Measurements from ENCODE around the gene RHCE.
"Not testable (repeated sequence)": the region's sequence is repeated elsewhere in the genome, so short reads cannot be mapped to it uniquely, and the experiment has no call there.

Gene RHCE

GRCh38 chr1:25420715-25421114, at the start of gene RHCE:
RHCE (minus strand) TSS chr1:25420825; CDS start chr1:25420786, 39 bp downstream.
- H3K4me3 ChIP-seq (ENCODE audit: low read depth, low read length); DNase-seq (ENCODE audit: low read depth): not testable (repeated sequence)

- H3K4me3 ChIP-seq (ENCODE audit: low read depth, low read length), result no peak overlapping the region
- no peak for DNase-seq (ENCODE audit: low read depth)
Measured at GRCh38 chr1:25469177-25469576, 48.6 kb upstream of the RHCE start.

- no peak overlapping the region for H3K4me3 ChIP-seq (ENCODE audit: low read depth, low read length)
- no peak for DNase-seq (ENCODE audit: low read depth)
Measured at GRCh38 chr1:25468033-25468432, 47.4 kb upstream of the RHCE start.

- H3K4me3 ChIP-seq (ENCODE audit: low read depth, low read length), result no peak overlapping the region
- no peak for DNase-seq (ENCODE audit: low read depth)
Measured at GRCh38 chr1:25467616-25468015, 47.0 kb upstream of the RHCE start.

- H3K4me3 ChIP-seq (ENCODE audit: low read depth, low read length), result no peak overlapping the region
- no peak for DNase-seq (ENCODE audit: low read depth)
Measured at GRCh38 chr1:25467193-25467592, 46.6 kb upstream of the RHCE start.

- no peak for DNase-seq (ENCODE audit: low read depth)
- no peak overlapping the region for H3K4me3 ChIP-seq (ENCODE audit: low read depth, low read length)
Measured at GRCh38 chr1:25462732-25463131, 42.1 kb upstream of the RHCE start.

- DNase-seq (ENCODE audit: low read depth), result no peak
- H3K4me3 ChIP-seq (ENCODE audit: low read depth, low read length), result no peak overlapping the region
Measured at GRCh38 chr1:25461849-25462248, 41.2 kb upstream of the RHCE start.

- not testable (repeated sequence) for DNase-seq (ENCODE audit: low read depth); H3K4me3 ChIP-seq (ENCODE audit: low read depth, low read length)
Measured at GRCh38 chr1:25460816-25461215, 40.2 kb upstream of the RHCE start.

GRCh38 chr1:25460020-25460419, 39.4 kb upstream of the RHCE start:
- DNase-seq (ENCODE audit: low read depth), result no peak
- H3K4me3 ChIP-seq (ENCODE audit: low read depth, low read length), result no peak overlapping the region

GRCh38 chr1:25458541-25459298, 38.1 kb upstream of the RHCE start:
- no peak for DNase-seq (ENCODE audit: low read depth)
- no peak overlapping the region for H3K4me3 ChIP-seq (ENCODE audit: low read depth, low read length)

GRCh38 chr1:25456502-25456901, 35.9 kb upstream of the RHCE start:
- H3K4me3 ChIP-seq (ENCODE audit: low read depth, low read length), result no peak overlapping the region
- DNase-seq (ENCODE audit: low read depth), result no peak

- DNase-seq (ENCODE audit: low read depth), result no peak
- H3K4me3 ChIP-seq (ENCODE audit: low read depth, low read length), result no peak overlapping the region
Measured at GRCh38 chr1:25451908-25452307, 31.3 kb upstream of the RHCE start.

GRCh38 chr1:25450891-25451290, 30.3 kb upstream of the RHCE start:
- no peak overlapping the region for H3K4me3 ChIP-seq (ENCODE audit: low read depth, low read length)
- DNase-seq (ENCODE audit: low read depth), result no peak

GRCh38 chr1:25447547-25447946, 26.9 kb upstream of the RHCE start:
- DNase-seq (ENCODE audit: low read depth), result no peak
- no peak overlapping the region for H3K4me3 ChIP-seq (ENCODE audit: low read depth, low read length)

GRCh38 chr1:25445993-25446538, 25.4 kb upstream of the RHCE start:
- H3K4me3 ChIP-seq (ENCODE audit: low read depth, low read length), result no peak overlapping the region

GRCh38 chr1:25444604-25445003, 24.0 kb upstream of the RHCE start:
- DNase-seq (ENCODE audit: low read depth); H3K4me3 ChIP-seq (ENCODE audit: low read depth, low read length): not testable (repeated sequence)

More at GRCh38 chr1:25445993-25446538, 25.4 kb upstream of the RHCE start:
- DNase-seq (ENCODE audit: low read depth), result no peak

GRCh38 chr1:25443030-25443699, 22.5 kb upstream of the RHCE start:
- no peak overlapping the region for H3K4me3 ChIP-seq (ENCODE audit: low read depth, low read length)
- no peak for DNase-seq (ENCODE audit: low read depth)

- H3K4me3 ChIP-seq (ENCODE audit: low read depth, low read length), result no peak overlapping the region
- DNase-seq (ENCODE audit: low read depth), result no peak
Measured at GRCh38 chr1:25442178-25442577, 21.6 kb upstream of the RHCE start.

GRCh38 chr1:25439287-25439686, 18.7 kb upstream of the RHCE start:
- no peak overlapping the region for H3K4me3 ChIP-seq (ENCODE audit: low read depth, low read length)
- DNase-seq (ENCODE audit: low read depth), result no peak

GRCh38 chr1:25437672-25438071, 17.0 kb upstream of the RHCE start:
- no peak overlapping the region for H3K4me3 ChIP-seq (ENCODE audit: low read depth, low read length)

More at GRCh38 chr1:25437672-25438071, 17.0 kb upstream of the RHCE start:
- DNase-seq (ENCODE audit: low read depth), result no peak

All from skeletal muscle cell (primary cell).